Measurements from ENCODE around the gene KIF1B. TPM values are rescaled to one million over a fixed set of nuclear protein-coding genes. Genes with fewer than 3 reads are reported as not detected.

KIF1B gene
- total RNA-seq, 1 experiment from 2014 or later, result 22.7 TPM

DNA sequence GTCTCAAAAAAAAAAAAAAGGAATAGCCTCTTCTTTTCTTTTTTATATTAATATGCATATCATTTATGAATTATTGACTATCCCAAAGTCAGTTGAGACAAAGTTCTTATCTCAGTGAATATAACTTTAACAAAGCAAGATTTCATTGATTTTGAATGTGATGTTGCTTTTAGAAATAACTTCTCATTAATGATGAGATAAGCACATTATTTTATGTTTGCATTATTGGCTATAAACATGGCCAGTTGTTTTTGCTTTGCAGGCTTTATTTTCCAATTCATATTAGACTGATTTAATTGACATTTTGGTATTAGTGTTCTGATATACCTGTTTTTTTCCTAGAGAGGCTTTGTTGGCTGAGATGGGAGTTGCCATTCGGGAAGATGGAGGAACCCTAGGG is 81.3 kb downstream of the KIF1B start:
- H3F3A ChIP-seq (ENCODE audit: insufficient read depth, low read depth), result no peaks in the 10 kb centered on the region
- ChIA-PET POLR2A (ENCODE audit: unreplicated experiment) (no interaction called here), CTCF (no interaction called here)
- H3K27me3 ChIP-seq (ENCODE audit: insufficient read depth, low read depth), result no peaks in the 10 kb centered on the region
- no peak overlapping the region for H2AFZ ChIP-seq
- H3K36me3 ChIP-seq (ENCODE audit: low read depth), result no peaks in the 10 kb centered on the region
- no peaks in the 10 kb centered on the region for H4K20me1 ChIP-seq (ENCODE audit: insufficient read depth)
- intact Hi-C loops (cut with micrococcal nuclease; ENCODE audit: unreplicated experiment), result no loop called here
- H3K79me2 ChIP-seq (ENCODE audit: low read depth), result no peaks in the 10 kb centered on the region
- no peak overlapping the region for H3K27ac ChIP-seq
- DNase-seq, result no peak
- no peaks in the 10 kb centered on the region for H3K9me3 ChIP-seq (ENCODE audit: insufficient read depth, low read depth)
- no peak overlapping the region for H3K4me2 ChIP-seq
- no peaks in the 10 kb centered on the region for H3K4me1 ChIP-seq (replicated peaks; ENCODE audit: insufficient read depth)
- TF ChIP-seq EZH2 (IDR thresholded peaks at IDR 0.05; ENCODE audit: low read depth), result no peak
- TF ChIP-seq, protein P1, sequence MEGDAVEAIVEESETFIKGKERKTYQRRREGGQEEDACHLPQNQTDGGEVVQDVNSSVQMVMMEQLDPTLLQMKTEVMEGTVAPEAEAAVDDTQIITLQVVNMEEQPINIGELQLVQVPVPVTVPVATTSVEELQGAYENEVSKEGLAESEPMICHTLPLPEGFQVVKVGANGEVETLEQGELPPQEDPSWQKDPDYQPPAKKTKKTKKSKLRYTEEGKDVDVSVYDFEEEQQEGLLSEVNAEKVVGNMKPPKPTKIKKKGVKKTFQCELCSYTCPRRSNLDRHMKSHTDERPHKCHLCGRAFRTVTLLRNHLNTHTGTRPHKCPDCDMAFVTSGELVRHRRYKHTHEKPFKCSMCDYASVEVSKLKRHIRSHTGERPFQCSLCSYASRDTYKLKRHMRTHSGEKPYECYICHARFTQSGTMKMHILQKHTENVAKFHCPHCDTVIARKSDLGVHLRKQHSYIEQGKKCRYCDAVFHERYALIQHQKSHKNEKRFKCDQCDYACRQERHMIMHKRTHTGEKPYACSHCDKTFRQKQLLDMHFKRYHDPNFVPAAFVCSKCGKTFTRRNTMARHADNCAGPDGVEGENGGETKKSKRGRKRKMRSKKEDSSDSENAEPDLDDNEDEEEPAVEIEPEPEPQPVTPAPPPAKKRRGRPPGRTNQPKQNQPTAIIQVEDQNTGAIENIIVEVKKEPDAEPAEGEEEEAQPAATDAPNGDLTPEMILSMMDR (conservative IDR thresholded peaks at IDR 0.05), result no peak
- no peak overlapping the region for H3K4me3 ChIP-seq
- H3K9me2 ChIP-seq (ENCODE audit: insufficient read depth), result no peaks in the 10 kb centered on the region
- no TSS peak for BruUV-seq (replicated peaks)

DNA sequence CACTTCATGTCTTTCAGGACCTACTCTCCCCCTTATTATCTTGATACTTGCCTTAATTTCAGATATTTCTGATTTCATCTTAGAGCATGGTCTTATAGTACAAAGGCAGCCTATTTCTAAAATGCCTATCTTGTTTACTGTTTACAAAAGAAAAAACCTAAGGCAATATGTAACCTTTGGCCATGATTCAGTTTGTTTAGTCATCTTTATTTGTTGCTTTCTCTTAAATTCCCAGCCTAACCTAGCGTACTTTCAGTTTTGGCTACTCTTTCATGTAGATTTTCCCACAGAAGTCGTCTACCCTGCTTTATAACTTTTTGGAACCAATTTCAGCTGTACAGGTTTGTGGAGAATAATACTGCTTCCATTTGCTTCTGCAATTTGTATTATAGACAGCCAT is 81.8 kb downstream of the KIF1B start:
- POLR2A ChIA-PET (ENCODE audit: unreplicated experiment), result interaction anchor here (0.7 kb wide), 1 partner anchor 10 kb away, joined by 5 read pairs; no protein-coding TSS in a partner anchor

DNA sequence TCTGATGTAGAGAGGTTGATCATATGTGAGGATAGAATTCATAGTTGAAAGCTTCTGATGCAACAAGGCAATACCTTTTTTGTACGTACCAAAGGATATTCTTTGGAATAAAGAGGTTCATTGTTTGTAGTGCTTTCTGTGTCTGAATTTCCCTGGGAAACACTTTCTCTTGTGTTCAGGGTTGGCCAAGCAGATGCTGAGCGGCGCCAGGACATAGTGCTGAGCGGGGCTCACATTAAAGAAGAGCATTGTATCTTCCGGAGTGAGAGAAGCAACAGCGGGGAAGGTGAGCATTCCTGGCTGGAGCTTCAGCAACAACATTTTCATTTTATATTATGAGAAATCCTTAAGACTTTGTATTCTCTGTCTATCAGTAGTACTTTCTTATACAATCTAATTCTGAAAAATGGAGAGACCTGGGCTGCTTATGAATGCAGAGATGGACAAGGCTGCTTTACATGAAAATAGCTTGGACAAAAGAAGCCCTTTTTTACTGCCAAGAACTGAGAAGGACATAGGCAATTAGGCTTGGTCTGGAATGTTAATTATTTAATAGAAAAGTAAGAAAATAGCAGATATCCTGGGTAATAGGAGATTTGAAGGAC is 85.2 kb downstream of the KIF1B start:
- Histone ChIP-seq H3K27me3 (ENCODE audit: insufficient read depth, low read depth) (no peaks in the 10 kb centered on the region), H3K79me2 (ENCODE audit: low read depth) (no peaks in the 10 kb centered on the region), H3F3A (ENCODE audit: insufficient read depth, low read depth) (0 out of 2 replicates have a peak, but pooled peaks cover 4% of the 10 kb centered on the region), H3K4me1 (replicated peaks; ENCODE audit: insufficient read depth) (no peaks in the 10 kb centered on the region), H3K4me2 (no peak overlapping the region), H3K36me3 (ENCODE audit: low read depth) (no peaks in the 10 kb centered on the region), H4K20me1 (ENCODE audit: insufficient read depth) (no peaks in the 10 kb centered on the region), H2AFZ (no peak overlapping the region), H3K9me2 (ENCODE audit: insufficient read depth) (no peaks in the 10 kb centered on the region), H3K9me3 (ENCODE audit: insufficient read depth, low read depth) (no peaks in the 10 kb centered on the region), H3K4me3 (no peak overlapping the region), H3K27ac (no peak overlapping the region)
- no TSS peak for BruUV-seq (replicated peaks)
- DNase-seq, result no peak
- TF ChIP-seq, protein P1 (conservative IDR thresholded peaks at IDR 0.05), result no peak
- no peak for TF ChIP-seq EZH2 (IDR thresholded peaks at IDR 0.05; ENCODE audit: low read depth)
- CTCF ChIA-PET, result no interaction called here
- POLR2A ChIA-PET (ENCODE audit: unreplicated experiment), result no interaction called here
- intact Hi-C loops (cut with micrococcal nuclease; ENCODE audit: unreplicated experiment), result no loop called here

More for the DNA sequence above, 81.8 kb downstream of the KIF1B start:
- Histone ChIP-seq H3K36me3 (ENCODE audit: low read depth) (no peaks in the 10 kb centered on the region), H3K27ac (no peak overlapping the region), H3K9me3 (ENCODE audit: insufficient read depth, low read depth) (no peaks in the 10 kb centered on the region), H4K20me1 (ENCODE audit: insufficient read depth) (no peaks in the 10 kb centered on the region), H3K4me1 (replicated peaks; ENCODE audit: insufficient read depth) (no peaks in the 10 kb centered on the region), H3K27me3 (ENCODE audit: insufficient read depth, low read depth) (no peaks in the 10 kb centered on the region), H3K9me2 (ENCODE audit: insufficient read depth) (no peaks in the 10 kb centered on the region), H3K79me2 (ENCODE audit: low read depth) (no peaks in the 10 kb centered on the region), H2AFZ (no peak overlapping the region), H3F3A (ENCODE audit: insufficient read depth, low read depth) (no peaks in the 10 kb centered on the region), H3K4me3 (no peak overlapping the region), H3K4me2 (no peak overlapping the region)
- TF ChIP-seq, protein P1 (conservative IDR thresholded peaks at IDR 0.05), result no peak
- intact Hi-C loops (cut with micrococcal nuclease; ENCODE audit: unreplicated experiment), result no loop called here
- CTCF ChIA-PET, result no interaction called here
- no TSS peak for BruUV-seq (replicated peaks)
- DNase-seq, result no peak
